Right lobe of liver (tissue), 6 donors: ENCODE measurements around the gene NAT10. TPM values are rescaled to one million over a fixed set of nuclear protein-coding genes. Genes with fewer than 3 reads are reported as not detected.

ENCODE experiments used
- ATAC-seq, 4 donors: fragments of 200-7000 bp; cut with Tn5 transposase; one replicate each; pipeline ENCODE4 v1.9.1; 2020; ENCODE audit warnings: mild to moderate bottlenecking in 4 of 4, moderate library complexity in 4 of 4
- DNase-seq, 3 donors: peaks; one replicate each; pipeline ENCODE4 v3.0.0-alpha.2; 2020
- H3K27ac ChIP-seq, 3 donors: fragments of 200-600 bp; one replicate each; pipeline ENCODE4 v1.8.0; 2022
- H3K27me3 ChIP-seq, 2 donors: fragments of 200-600 bp; one replicate each; pipeline ENCODE4 v1.8.0; 2022
- H3K36me3 ChIP-seq, 4 donors: fragments of 200-600 bp; sonication (generic) in 1 of 4; one replicate each; pipeline versions ENCODE4 v1.5.1 to v1.8.0; 2017 to 2022; ENCODE audit warnings: control low read depth in 1 of 4
- H3K4me1 ChIP-seq, 4 donors: fragments of 200-600 bp; sonication (generic) in 1 of 4; one replicate each; pipeline versions ENCODE4 v1.5.1 to v1.8.0; 2017 to 2022; ENCODE audit warnings: control low read depth in 1 of 4
- H3K4me3 ChIP-seq, 3 donors: fragments of 200-600 bp; one replicate each; pipeline ENCODE4 v1.8.0; 2022
- H3K9me3 ChIP-seq, 4 donors: fragments of 200-600 bp; sonication (generic) in 1 of 4; one replicate each; pipeline versions ENCODE4 v1.5.1 to v1.8.0; 2017 to 2022; ENCODE audit warnings: control low read depth in 1 of 4
- POLR2A ChIP-seq: fragments of 450-650 bp; IDR thresholded peaks from one replicate; pipeline ENCODE4 v1.6.1; 2017; ENCODE audit warnings: antibody characterized with exemption, mild to moderate bottlenecking
- WGBS: methylation state at CpG from one replicate; pipeline ENCODE4 v1.1.6; 2018; ENCODE audit warnings: low coverage, low lambda C conversion rate; ENCODE audit not compliant: insufficient coverage; ENCODE audit errors: missing lambda C conversion rate; 5-methylcytosine and 5-hydroxymethylcytosine counted together
- intact Hi-C, 2 donors: fragments of 100-400 bp; cut with DNase I; formaldehyde crosslinking; loops; one replicate each; pipeline versions ENCODE4 v1.11.2 to v1.14.1; 2022
- total RNA-seq, 6 experiments: library from RNA; depleted of rRNA in 2 of 6; stranded (reverse); fragments of >200 nt in 2 of 6; fragmentation: NEBNext Ultra II Directional in 3 of 6; extraction: Animal tissue kit (Norgen Biotek cat#: 25700) in 3 of 6; gene quantifications; one replicate each; pipeline versions ENCODE4 v1.1.0 to v1.2.4, GENCODE V29; 2016 to 2023
- TF ChIP-seq, protein P1 (sequence below), 4 donors: fragments of 200-600 bp in 3 of 4; fragments of 450-650 bp in 1 of 4; IDR thresholded peaks; one replicate each; pipeline versions ENCODE4 v1.5.1 to v1.8.0; 2016 to 2022; ENCODE audit warnings: antibody characterized with exemption in 4 of 4, mild to moderate bottlenecking in 2 of 4
- donor health status: DM: no; HTN: yes; CAD: no.
- donor health status: DM: no; HTN: no; CAD: no.
- donor health status: DM: no; HTN: no; CAD: no.
- donor health status: DM: no; HTN: yes; CAD: no.
- donor health status: DM: no; HTN: yes; CAD: no.

The NAT10 gene
- total RNA-seq, 6 experiments from 2014 or later, result 11.9 to 22.9 (median 19.1) TPM

DNA sequence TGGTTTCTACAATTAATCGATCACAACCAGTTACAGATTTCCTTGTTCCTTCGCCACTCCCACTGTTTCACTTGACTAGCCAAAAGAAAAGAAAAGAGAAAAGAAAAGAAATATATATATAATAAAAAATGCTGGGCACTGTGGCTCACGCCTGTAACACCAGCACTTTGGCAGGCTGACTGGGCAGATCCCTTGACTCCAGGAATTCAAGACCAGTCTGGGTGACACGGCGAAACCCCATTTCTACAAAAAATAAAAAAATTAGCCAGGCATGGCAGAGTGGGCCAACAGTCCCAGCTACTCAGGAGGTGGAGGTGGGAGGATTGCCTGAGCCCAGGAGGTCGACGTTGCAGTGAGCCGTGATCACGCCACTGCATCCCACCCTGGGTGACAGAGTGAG lies 83.8 kb downstream of the NAT10 start:
- WGBS, result 89% methylated on average over 9 of the region's 9 CpGs
- intact Hi-C loops, result no loop called here

DNA sequence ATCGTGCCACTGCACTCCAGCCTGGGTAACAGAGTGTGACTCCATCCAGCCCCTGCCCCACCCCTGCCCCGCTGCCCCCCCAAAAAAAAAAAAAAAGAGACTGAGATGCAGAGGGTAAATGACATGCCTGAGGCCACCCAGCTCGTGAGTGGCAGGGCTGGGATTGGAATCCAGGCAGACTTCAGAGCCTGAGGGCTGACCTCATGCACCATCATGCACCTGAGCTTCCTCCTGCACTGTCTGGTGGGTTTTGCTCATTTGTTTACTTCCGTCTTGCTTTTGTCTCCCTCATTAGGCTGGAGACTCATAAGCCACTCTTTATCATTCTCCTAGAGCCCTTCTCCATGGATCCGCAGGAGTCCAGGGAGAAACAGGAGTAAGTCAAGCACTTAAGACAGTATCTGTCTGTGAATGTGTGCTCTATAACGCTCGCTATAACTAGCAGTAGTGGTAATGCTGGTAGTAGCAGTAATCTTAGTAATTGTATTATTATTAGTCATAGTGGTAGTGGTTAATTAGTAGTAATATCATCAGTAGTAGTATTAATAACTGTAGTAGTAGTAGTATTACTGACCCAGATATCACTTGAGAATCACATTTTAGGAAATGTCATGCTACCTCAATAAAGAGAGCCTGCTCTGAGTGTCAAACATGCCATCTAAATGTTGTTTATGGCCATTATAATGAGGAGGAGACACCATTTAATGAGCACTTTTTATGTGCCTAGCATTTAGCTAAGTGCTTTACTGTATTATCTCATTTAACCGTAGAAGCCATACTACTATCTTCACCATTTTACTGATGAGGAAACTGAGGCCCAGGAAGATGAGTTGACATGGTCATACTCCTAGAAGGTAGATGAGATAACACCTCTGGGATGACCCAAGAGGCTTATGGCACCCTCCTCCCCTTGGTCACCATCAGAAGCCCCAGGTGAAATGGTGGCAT lies 85.0 kb downstream of the NAT10 start:
- ATAC-seq (no peak), DNase-seq (no peak)
- intact Hi-C loops, result no loop called here
- Histone ChIP-seq H3K9me3 (no peaks in the 10 kb centered on the region), H3K4me3 (no peak overlapping the region), H3K27me3 (no peaks in the 10 kb centered on the region), H3K4me1 (peaks cover 0 to 10% (median 0%) of the 10 kb centered on the region in 4 donors), H3K36me3 (no peaks in the 10 kb centered on the region), H3K27ac (no peak overlapping the region)
- TF ChIP-seq POLR2A, result no peak
- TF ChIP-seq, protein P1, sequence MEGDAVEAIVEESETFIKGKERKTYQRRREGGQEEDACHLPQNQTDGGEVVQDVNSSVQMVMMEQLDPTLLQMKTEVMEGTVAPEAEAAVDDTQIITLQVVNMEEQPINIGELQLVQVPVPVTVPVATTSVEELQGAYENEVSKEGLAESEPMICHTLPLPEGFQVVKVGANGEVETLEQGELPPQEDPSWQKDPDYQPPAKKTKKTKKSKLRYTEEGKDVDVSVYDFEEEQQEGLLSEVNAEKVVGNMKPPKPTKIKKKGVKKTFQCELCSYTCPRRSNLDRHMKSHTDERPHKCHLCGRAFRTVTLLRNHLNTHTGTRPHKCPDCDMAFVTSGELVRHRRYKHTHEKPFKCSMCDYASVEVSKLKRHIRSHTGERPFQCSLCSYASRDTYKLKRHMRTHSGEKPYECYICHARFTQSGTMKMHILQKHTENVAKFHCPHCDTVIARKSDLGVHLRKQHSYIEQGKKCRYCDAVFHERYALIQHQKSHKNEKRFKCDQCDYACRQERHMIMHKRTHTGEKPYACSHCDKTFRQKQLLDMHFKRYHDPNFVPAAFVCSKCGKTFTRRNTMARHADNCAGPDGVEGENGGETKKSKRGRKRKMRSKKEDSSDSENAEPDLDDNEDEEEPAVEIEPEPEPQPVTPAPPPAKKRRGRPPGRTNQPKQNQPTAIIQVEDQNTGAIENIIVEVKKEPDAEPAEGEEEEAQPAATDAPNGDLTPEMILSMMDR (IDR thresholded peaks at IDR 0.05), result no peak
- WGBS, result 80% methylated on average over 6 of the region's 8 CpGs

More for the DNA sequence above, 83.8 kb downstream of the NAT10 start:
- Histone ChIP-seq H3K36me3 (no peaks in the 10 kb centered on the region), H3K9me3 (no peaks in the 10 kb centered on the region), H3K4me1 (peaks cover 0 to 14% (median 0%) of the 10 kb centered on the region in 4 donors), H3K27ac (no peak overlapping the region), H3K27me3 (no peaks in the 10 kb centered on the region), H3K4me3 (no peak overlapping the region)
- ATAC-seq (no peak), DNase-seq (no peak)
- TF ChIP-seq POLR2A, result no peak

DNA sequence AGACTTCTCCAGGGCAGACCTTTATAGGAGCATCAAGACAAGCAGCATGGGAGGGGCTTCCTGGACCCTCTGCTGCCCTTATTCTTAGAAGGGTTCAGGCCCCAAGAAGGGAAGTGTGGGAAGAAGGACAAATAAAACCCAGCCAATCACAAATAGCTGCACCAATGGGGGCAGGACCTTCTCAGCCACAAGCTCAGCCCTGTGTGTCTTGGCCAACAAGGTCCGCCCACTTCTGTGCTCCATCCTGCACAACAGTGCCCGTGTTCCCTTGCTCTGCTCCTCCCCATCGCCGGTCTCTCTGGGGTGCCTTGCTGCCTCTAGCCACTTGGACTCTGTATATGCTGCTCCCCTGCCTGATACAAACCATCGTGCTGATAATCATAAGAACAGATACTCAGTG lies 86.1 kb downstream of the NAT10 start:
- Histone ChIP-seq H3K27me3 (no peaks in the 10 kb centered on the region), H3K4me1 (peaks cover 0 to 10% (median 0%) of the 10 kb centered on the region in 4 donors), H3K9me3 (no peaks in the 10 kb centered on the region), H3K36me3 (no peaks in the 10 kb centered on the region), H3K27ac (no peak overlapping the region), H3K4me3 (no peak overlapping the region)
- 89% methylated on average over 1 of the region's 5 CpGs for WGBS
- TF ChIP-seq, protein P1 (IDR thresholded peaks at IDR 0.05), result no peak
- no peak for TF ChIP-seq POLR2A
- intact Hi-C loops, result no loop called here
- DNase-seq (no peak), ATAC-seq (no peak)

DNA sequence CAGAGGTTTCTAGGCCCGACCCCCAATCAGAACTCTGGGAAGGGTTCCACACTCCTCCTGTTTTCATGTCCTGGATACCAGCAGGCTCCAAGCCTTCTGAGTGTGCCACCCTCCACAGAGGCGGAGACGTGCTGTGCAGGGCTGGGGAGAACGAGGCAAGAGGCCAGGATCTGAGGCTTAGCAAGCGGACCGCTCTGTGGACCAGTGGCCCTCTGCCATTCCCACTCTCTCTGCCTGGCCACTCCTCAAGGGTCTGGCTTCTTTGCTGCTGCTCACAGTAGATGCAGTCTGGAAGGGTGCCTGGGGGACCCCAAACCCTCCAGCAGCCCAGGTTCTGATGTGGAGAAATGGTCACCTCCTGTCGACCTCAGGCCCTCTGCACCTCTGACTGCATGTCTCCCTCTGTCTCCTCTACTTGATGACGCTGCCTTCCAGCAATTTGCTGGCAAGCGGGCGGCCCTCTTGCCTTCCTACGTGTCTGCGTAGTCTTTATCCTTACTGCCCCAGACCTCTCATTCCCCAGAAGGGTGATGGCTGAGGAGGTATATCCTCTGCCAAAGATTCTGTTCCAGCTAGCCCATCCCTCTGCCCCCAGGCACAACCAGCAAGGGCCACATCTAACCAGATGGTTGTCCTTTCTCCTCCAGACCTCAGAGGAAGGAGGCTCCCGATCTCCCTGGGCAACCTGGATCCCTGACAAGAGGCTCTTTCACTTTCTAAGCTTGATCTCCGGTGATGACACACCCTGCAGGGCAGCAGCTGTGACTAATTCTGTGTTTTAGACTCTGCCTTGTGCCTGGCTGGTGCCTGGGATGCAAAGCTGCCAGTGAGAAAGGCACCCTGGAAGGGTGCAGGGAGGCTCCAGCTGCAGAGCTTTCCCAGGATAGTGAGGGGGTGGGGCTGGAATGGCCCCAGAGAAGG lies 87.3 kb downstream of the NAT10 start:
- 80% methylated on average over 5 of the region's 14 CpGs for WGBS
- DNase-seq, result no peak
- intact Hi-C loops, result no loop called here

More for the DNA sequence above, 87.3 kb downstream of the NAT10 start:
- Histone ChIP-seq H3K4me1 (peaks cover 0 to 10% (median 0%) of the 10 kb centered on the region in 4 donors), H3K27me3 (no peaks in the 10 kb centered on the region), H3K4me3 (no peak overlapping the region), H3K27ac (no peak overlapping the region), H3K9me3 (no peaks in the 10 kb centered on the region), H3K36me3 (no peaks in the 10 kb centered on the region)
- TF ChIP-seq, protein P1 (IDR thresholded peaks at IDR 0.05), result no peak
- no peak for TF ChIP-seq POLR2A
- ATAC-seq, result peak in 1 of 4 donors; percentile 81
